ENCODE data around the gene NTF4.

The NTF4 gene

DNA sequence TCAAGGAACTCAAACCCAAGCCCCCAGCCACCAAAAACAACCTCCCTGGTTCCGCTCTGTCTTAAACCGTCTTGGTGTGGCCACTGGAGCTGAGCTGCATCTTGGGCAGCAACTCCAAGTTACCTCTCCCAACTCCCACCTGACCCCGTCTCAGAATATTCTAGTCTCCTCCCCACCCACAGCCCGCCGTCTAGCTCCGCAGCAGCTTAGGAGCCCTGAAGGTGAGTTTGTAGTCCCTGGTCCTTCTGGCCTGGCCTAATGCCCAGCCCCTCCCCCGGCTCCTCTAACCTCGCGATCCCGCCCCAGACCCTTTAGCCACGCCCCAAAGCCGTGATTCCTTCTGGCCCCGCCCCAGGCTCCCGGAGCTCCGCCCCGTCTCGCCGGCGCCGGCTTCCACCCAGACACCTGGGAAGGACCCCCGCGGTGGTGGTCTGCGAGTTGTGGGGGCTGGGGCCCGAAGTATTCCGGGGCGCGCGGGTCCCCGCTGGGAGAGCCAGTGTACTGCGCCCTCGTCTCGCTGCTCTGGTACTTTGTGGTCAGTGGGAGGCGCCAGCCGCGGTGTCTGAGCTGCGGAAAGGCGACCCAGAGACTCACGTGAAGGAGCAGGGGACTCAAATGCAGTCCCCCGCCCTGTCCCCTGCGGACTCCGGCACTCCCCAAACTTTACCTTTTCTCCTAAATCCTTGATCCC lies 45.2 kb downstream of the NTF4 start:
- DNase-seq, result peak; percentile 23

DNA sequence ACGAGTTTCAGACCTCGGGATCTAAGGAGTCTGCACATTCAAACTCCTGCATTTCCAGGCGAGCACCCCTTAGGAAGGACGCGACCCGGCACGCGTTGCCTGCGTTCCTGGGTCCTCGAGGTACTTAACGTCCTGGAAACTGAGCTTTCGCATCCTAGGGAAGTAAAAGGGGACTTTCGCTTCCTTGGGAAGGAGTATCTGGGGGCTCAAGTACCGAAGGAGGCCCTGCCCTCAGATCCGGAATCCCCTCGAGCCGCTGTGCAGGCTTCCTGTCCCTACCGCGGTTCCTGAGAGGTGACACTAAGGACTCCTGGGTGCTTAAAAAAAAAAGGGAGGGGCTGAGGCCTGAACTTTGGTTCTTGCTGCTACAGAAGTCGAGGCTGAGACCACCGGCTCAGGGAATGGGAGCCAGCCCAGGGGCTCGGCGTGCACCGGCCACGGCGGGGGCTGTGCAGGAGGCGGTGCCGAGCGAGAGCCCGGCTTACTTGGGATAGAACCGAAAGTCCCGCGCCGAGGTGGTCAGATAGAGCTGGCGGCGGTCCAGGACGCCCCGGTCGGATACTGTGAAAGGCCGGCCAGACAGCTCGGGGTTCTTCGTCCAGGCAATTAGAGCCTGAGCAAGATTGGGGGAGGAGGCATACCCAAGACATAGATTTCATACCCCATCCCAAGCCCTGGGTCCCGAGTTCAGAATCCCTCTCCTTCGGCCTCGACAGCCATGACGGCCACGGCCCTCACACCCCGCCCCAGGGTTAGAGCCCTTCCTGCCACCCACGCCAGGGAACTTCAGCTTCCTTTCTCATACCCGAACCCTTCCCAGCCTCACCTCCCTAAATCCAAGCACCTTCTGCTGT lies 46.0 kb downstream of the NTF4 start:
- peak; percentile 23 for DNase-seq

DNA sequence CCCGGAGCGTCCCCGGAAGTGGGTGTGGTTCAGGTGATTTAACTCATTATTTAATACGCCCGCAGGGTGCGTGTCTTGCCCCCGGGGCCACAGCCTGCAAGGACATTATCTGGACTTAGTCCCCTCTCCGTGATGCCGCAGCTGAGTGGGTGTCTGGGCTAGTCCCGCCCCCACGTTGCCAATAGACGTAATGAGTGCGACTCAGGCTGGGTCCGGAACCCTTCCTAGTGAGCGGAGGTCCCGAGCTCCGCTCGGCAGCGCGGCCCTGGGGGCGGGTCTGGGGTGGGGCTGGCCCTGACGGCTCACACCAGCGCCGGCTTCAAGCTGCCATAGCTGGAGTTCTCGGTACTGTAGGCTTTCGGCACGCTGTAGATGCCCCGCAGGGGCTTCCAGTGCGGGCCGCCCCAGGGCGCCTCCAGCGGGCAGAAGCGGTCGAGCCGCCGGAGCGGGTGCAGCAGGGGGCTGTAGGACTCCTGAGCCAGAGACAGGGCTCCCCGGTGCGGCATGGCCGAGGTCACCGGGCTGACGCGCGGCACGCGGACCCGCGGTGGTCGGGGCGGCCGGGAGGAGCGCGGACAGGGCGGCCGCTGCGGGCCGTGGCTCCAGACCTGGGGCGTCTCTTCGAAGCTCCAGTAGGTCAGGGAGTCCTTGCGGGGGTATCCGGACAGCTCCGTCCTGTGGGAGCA lies 46.8 kb downstream of the NTF4 start:
- DNase-seq, result peak; percentile 49

DNA sequence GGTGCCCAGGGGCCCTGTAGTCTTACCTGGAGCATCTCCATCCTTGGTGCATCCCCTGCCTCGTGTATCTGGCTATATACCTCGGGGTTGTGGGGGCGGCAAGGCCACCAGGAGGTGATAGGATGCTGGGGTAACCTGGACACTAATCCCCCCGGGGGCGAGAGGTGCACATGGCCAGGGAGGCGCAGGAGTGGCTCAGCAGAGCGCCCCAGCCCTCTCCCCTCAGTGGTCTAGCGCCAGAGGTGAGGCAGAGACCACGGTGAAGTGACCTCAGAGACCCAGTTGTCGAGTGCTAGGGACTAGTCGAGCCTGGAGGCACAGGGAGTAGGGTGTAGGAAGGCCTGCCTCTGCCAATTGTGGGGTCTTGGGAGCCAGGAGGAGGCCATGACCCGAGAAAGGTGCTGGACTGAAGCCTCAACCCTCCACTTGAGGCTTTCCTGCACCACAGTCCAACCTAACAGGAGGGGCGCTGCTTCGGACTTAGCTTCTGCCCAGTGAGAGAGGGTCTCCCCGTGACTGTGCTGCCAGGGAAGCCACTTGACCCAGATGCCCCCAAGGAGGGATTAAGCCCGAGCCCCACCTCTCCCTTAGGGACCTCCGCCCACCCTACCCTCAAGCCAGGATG lies 47.5 kb downstream of the NTF4 start, which contains the start of gene LHB:
TSS of gene LHB (minus strand) at position 51 of the 625 bp plus-strand sequence. CDS start at position 41, 10 bp downstream.
- DNase-seq, result no peak

DNA sequence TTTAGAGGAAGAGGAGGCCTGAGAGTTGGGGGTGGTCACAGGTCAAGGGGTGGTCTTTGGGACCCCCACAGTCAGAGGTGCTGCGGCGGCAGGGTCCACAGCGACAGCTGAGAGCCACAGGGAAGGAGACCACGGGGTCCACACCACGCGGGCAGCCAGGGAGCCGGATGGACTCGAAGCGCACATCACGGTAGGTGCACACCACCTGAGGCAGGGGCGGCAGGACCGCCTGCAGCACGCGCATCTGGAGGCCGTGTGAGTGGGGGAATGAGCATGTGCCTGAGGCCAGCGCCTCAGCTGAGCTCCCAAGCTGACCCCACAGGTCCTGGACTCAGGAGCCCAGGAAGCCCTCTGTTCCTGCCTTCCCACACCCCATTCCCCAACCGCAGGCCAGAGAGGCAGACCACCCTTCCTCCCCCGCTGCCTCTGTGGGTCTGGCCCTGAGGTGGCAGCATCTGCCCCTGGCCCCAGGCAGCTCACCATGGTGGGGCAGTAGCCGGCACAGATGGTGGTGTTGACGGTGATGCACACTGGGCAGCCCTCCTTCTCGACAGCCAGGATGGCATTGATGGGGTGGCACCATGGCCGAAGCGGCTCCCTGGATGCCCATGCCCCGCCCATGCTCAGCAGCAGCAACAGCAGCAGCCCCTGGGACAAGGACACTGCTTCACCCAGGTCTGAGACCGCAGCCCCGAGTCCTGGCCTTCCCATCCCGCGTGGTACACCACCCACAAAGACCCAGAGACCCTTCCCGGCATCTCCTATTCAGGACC lies 48.4 kb downstream of the NTF4 start:
- DNase-seq, result no peak

DNA sequence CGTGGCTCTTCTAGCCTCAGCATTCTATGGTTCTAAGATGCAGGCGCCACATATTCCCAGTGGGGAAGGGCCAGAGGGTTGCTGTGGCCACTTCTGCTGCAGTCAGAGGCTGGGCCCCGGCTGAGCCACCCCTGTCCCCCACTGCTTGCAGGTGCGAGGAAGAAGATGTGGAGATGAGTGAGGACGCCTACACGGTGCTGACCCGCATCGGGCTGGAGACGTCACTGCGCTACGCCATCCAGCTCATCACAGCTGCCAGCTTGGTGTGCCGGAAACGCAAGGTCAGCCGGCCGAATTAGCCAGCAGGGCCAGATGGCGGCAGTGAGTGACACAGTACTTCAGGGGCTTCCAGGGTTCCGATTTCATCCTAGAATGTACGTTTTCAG lies 49.8 kb downstream of the NTF4 start:
- no peak for DNase-seq

DNA sequence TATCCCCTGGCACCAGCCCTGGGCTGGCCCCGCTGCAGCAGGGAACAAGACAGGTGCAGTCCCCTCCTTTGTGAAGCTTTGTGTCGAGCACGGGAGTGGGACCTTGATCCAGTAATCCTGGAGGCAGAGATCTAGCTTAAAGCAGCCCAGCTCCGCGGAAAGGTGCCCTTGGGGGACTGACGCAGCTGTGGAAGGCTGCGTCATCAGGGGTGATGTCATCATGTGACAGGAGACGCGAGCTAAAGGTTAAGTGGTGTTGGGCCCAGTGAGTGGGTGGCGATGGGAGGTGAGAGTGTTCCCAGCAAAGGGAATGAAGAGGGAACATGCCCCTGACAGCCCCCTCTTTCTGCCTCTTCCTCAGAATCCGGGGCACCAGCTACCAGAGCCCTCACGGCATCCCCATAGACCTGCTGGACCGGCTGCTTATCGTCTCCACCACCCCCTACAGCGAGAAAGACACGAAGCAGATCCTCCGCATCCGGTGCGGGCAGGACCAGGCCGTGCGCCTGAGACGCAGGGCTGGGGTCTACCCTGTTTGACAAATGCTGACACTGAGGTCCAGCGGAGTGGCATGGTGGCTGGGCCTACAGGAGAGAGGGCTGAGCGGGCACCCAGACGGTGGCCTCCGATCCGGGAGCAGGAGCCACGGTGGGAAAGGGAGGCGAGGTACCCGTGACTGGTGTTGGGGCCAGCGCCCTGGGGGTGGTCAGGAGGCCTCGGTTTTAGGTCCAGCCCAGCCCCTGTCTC lies 50.3 kb downstream of the NTF4 start:
- DNase-seq, result no peak

DNA sequence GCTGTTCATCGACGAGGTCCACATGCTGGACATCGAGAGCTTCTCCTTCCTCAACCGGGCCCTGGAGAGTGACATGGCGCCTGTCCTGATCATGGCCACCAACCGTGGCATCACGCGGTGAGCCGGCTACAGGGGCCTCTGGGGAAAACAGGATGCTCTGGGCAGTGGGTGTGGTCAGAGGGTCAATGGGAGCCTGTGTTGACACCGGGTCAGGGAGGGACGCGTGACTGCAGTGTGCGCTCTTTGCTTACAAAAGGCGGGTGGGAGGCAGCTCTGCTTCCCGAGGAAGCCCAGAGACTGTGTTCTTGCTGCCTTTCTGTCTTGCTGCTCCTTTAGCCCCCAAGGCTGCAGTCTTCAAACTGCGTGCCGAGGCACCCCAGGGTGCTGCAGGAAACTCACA lies 53.4 kb downstream of the NTF4 start:
- DNase-seq, result no peak
